ENCODE data around the gene MTHFD1L.

Gene MTHFD1L

GRCh38 chr6:150878347-150879213 lies 13.1 kb downstream of the MTHFD1L start:
- no peak overlapping the region for H3K4me3 ChIP-seq (replicated peaks in 1 of 2; ENCODE audit: low read depth in 2 of 2, low read length in 2 of 2)
- DNase-seq (ENCODE audit: low read depth in 2 of 2) = no peak
- TF ChIP-seq CTCF (IDR thresholded peaks at IDR 0.05; ENCODE audit: low read depth, low read length) = no peak

GRCh38 chr6:150880336-150880735 lies 14.8 kb downstream of the MTHFD1L start:
- H3K4me3 ChIP-seq (replicated peaks in 1 of 2; ENCODE audit: low read depth in 2 of 2, low read length in 2 of 2) = no peak overlapping the region
- no peak for DNase-seq (ENCODE audit: low read depth in 2 of 2)
- TF ChIP-seq CTCF (IDR thresholded peaks at IDR 0.05; ENCODE audit: low read depth, low read length) = no peak

- TF ChIP-seq CTCF (IDR thresholded peaks at IDR 0.05; ENCODE audit: low read depth, low read length) = no peak
- DNase-seq (ENCODE audit: low read depth in 2 of 2) = peak; percentile 97 to 99
- H3K4me3 ChIP-seq (replicated peaks in 1 of 2; ENCODE audit: low read depth in 2 of 2, low read length in 2 of 2) = no peak overlapping the region
Measured at GRCh38 chr6:150881911-150882481, 16.5 kb downstream of the MTHFD1L start.

GRCh38 chr6:150883521-150883920 lies 18.0 kb downstream of the MTHFD1L start:
- no peak for TF ChIP-seq CTCF (IDR thresholded peaks at IDR 0.05; ENCODE audit: low read depth, low read length)
- no peak overlapping the region for H3K4me3 ChIP-seq (replicated peaks in 1 of 2; ENCODE audit: low read depth in 2 of 2, low read length in 2 of 2)
- DNase-seq (ENCODE audit: low read depth in 2 of 2) = peak in 1 of 2 donors; percentile 52

GRCh38 chr6:150886155-150886554 lies 20.7 kb downstream of the MTHFD1L start:
- no peak for DNase-seq (ENCODE audit: low read depth in 2 of 2)
- TF ChIP-seq CTCF (IDR thresholded peaks at IDR 0.05; ENCODE audit: low read depth, low read length) = no peak

GRCh38 chr6:150887978-150888563 lies 22.6 kb downstream of the MTHFD1L start:
- no peak overlapping the region for H3K4me3 ChIP-seq (replicated peaks in 1 of 2; ENCODE audit: low read depth in 2 of 2, low read length in 2 of 2)
- no peak for TF ChIP-seq CTCF (IDR thresholded peaks at IDR 0.05; ENCODE audit: low read depth, low read length)
- DNase-seq (ENCODE audit: low read depth in 2 of 2) = no peak

More at GRCh38 chr6:150886155-150886554, 20.7 kb downstream of the MTHFD1L start:
- H3K4me3 ChIP-seq (replicated peaks in 1 of 2; ENCODE audit: low read depth in 2 of 2, low read length in 2 of 2) = no peak overlapping the region
